Endothelial cell of umbilical vein (primary cell): ENCODE data around the gene KLK2. TPM values are rescaled to one million over a fixed set of nuclear protein-coding genes. Genes with fewer than 3 reads are reported as not detected.

Source experiments
- BruUV-seq: library from RNA; stranded (reverse); fragments of 400-500 nt; replicated peaks from 2 replicates; lab custom pipeline; 2021; lab: Mats Ljungman, UMichigan
- CTCF ChIA-PET: fragments of 300-600, 350-600 bp; sonication (Branson Sonifier 250); formaldehyde crosslinking; loops from one replicate; lab custom pipeline; 2021; ENCODE audit warnings: antibody characterized with exemption, inconsistent platforms; lab: Charles Lee
- POLR2A ChIA-PET: fragments of 300-600, 350-600 bp; sonication (Branson Sonifier 250); formaldehyde crosslinking; loops from one replicate; lab custom pipeline; 2021; ENCODE audit warnings: antibody characterized with exemption, inconsistent platforms; lab: Charles Lee
- DNase-seq: peaks from one replicate; pipeline ENCODE4 v3.0.0-alpha.2; 2011; ENCODE audit warnings: low read depth, low spot score
- FAIRE-seq: peaks from 2 replicates; lab custom pipeline; 2011; peaks lifted over from hg19 to GRCh38; lab: Jason Lieb, UNC
- H2AFZ ChIP-seq: 2 replicates; pipeline ENCODE4 v1.6.0; 2012; ENCODE audit warnings: low read depth, low read length, control low read depth, inconsistent platforms
- H3K27ac ChIP-seq: 2 replicates; pipeline ENCODE4 v1.5.1; 2011; ENCODE audit warnings: low read depth, mild to moderate bottlenecking, control low read depth, low read length, moderate library complexity; ENCODE audit not compliant: insufficient read depth
- H3K27me3 ChIP-seq, 2 experiments: 2 replicates each; pipeline versions ENCODE4 v1.6.0 to v1.6.1; 2011; ENCODE audit warnings: low read length in 2 of 2, mixed read lengths in 1 of 2; ENCODE audit not compliant: control insufficient read depth in 2 of 2, insufficient read depth in 2 of 2
- H3K36me3 ChIP-seq, 2 experiments: 2 replicates in 1 of 2; 3 replicates in 1 of 2; pipeline ENCODE4 v1.5.1; 2011; ENCODE audit warnings: low read length in 2 of 2, mild to moderate bottlenecking in 1 of 2, moderate library complexity in 1 of 2; ENCODE audit not compliant: control insufficient read depth in 2 of 2, insufficient read depth in 2 of 2; ENCODE audit errors: extremely low read depth in 1 of 2
- H3K4me1 ChIP-seq: 3 replicates; pipeline ENCODE4 v1.5.1; 2011; ENCODE audit warnings: mild to moderate bottlenecking, low read length; ENCODE audit not compliant: control insufficient read depth, insufficient read depth; ENCODE audit errors: extremely low read depth
- H3K4me2 ChIP-seq: 2 replicates; pipeline ENCODE4 v1.6.1; 2011; ENCODE audit warnings: low read length, control low read depth, mixed read lengths; ENCODE audit not compliant: insufficient read depth
- H3K4me3 ChIP-seq, 3 experiments: fragments of 200-600 bp in 1 of 3; sonication (generic), shearing (Covaris generic) in 1 of 3; replicated peaks in 1 of 3; 2 replicates each; pipeline ENCODE4 v1.5.1; 2011 to 2016; ENCODE audit warnings: control low read depth in 3 of 3, low read length in 3 of 3, mild to moderate bottlenecking in 2 of 3, inconsistent platforms in 1 of 3, low read depth in 1 of 3, moderate library complexity in 1 of 3; ENCODE audit not compliant: insufficient read depth in 1 of 3
- H3K79me2 ChIP-seq: 2 replicates; pipeline ENCODE4 v1.6.0; 2012; ENCODE audit warnings: low read length, inconsistent platforms; ENCODE audit not compliant: control insufficient read depth, insufficient read depth
- H3K9ac ChIP-seq: replicated peaks from 2 replicates; pipeline ENCODE3; 2011; ENCODE audit warnings: low read length, control low read depth; ENCODE audit not compliant: insufficient read depth; ENCODE audit errors: extremely low read depth
- H3K9me1 ChIP-seq: replicated peaks from 3 replicates; pipeline ENCODE4 v1.6.0; 2011; ENCODE audit warnings: mild to moderate bottlenecking, low read length; ENCODE audit not compliant: control insufficient read depth, insufficient read depth; ENCODE audit errors: extremely low read depth
- H3K9me3 ChIP-seq: replicated peaks from 2 replicates; pipeline ENCODE4 v1.5.1; 2012; ENCODE audit warnings: low read length, inconsistent platforms; ENCODE audit not compliant: control insufficient read depth, insufficient read depth
- H4K20me1 ChIP-seq: replicated peaks from 2 replicates; pipeline ENCODE3; 2011; ENCODE audit warnings: mild to moderate bottlenecking, low read length; ENCODE audit not compliant: control insufficient read depth, insufficient read depth; ENCODE audit errors: extremely low read depth
- EZH2 ChIP-seq: IDR thresholded peaks from 2 replicates; pipeline ENCODE4 v1.6.1; 2012; ENCODE audit warnings: borderline replicate concordance, low read depth, mild to moderate bottlenecking, moderate library complexity, low read length, inconsistent platforms; ENCODE audit not compliant: severe bottlenecking
- FOS ChIP-seq: IDR thresholded peaks from 2 replicates; pipeline ENCODE4 v1.6.1; 2011; ENCODE audit warnings: mild to moderate bottlenecking, low read length, moderate library complexity, borderline replicate concordance; ENCODE audit not compliant: insufficient read depth
- GATA2 ChIP-seq: IDR thresholded peaks from 2 replicates; pipeline ENCODE4 v1.7.0; 2011; ENCODE audit warnings: low read depth, mild to moderate bottlenecking, moderate library complexity, mixed read lengths, low read length; ENCODE audit not compliant: insufficient read length, insufficient read depth
- JUN ChIP-seq: IDR thresholded peaks from 2 replicates; pipeline ENCODE4 v1.6.1; 2011; ENCODE audit warnings: borderline replicate concordance, low read depth; ENCODE audit not compliant: insufficient read length, insufficient read depth
- MYC ChIP-seq: IDR thresholded peaks from one replicate; pipeline ENCODE4 v1.6.1; 2011; ENCODE audit warnings: mild to moderate bottlenecking, low read depth, low read length
- POLR2A ChIP-seq: IDR thresholded peaks from 2 replicates; pipeline ENCODE4 v1.6.1; 2012; ENCODE audit warnings: low read depth, mild to moderate bottlenecking, control low read depth, low read length
- POLR2AphosphoS5 ChIP-seq: IDR thresholded peaks from 2 replicates; pipeline ENCODE4 v1.6.1; 2012; ENCODE audit warnings: low read depth, mild to moderate bottlenecking, control low read depth, low read length, moderate library complexity; ENCODE audit not compliant: insufficient read depth
- dilution Hi-C: fragments of 300-500 bp; cut with MboI; formaldehyde crosslinking; loops from one replicate; pipeline ENCODE4 v1.15.0; 2019; ENCODE audit warnings: low sequenced_read_pairs; ENCODE audit not compliant: extremely low pct_ligation_motif_present
- intact Hi-C: fragments of 100-400 bp; cut with micrococcal nuclease; formaldehyde crosslinking; loops from one replicate; pipeline ENCODE4 v1.10.0; 2022
- polyA plus RNA-seq, 4 experiments: library from polyadenylated mRNA; depleted of rRNA in 3 of 4; stranded (reverse) in 3 of 4; unstranded in 1 of 4; fragments of >200 nt; gene quantifications; 2 replicates each; pipeline versions ENCODE4 v1.2.1 to v1.2.3, GENCODE V29; 2011 to 2012; ENCODE audit warnings: missing spikeins in 1 of 4
- total RNA-seq: library from RNA; stranded (reverse); gene quantifications from 2 replicates; pipeline ENCODE4 v1.2.3, GENCODE V29; 2021
- TF ChIP-seq, protein P1 (sequence below), 2 donors: IDR thresholded peaks; 1 replicate in 1 of 2; 2 replicates in 1 of 2; pipeline ENCODE4 v1.5.1; 2011; ENCODE audit warnings: low read length in 2 of 2, mild to moderate bottlenecking in 2 of 2, moderate library complexity in 2 of 2, control low read depth in 1 of 2, inconsistent platforms in 1 of 2, low read depth in 1 of 2; ENCODE audit not compliant: insufficient read depth in 1 of 2; ENCODE audit errors: extremely low read depth in 1 of 2
- TF ChIP-seq, protein P2 (sequence below): IDR thresholded peaks from 2 replicates; pipeline ENCODE4 v1.6.1; 2011; ENCODE audit not compliant: insufficient read depth, insufficient read length

KLK2 gene
- total and polyA plus RNA-seq, 2 donors (not counting 3 experiments of a cell fraction or from before 2014, with no cell fraction given), result not detected

DNA sequence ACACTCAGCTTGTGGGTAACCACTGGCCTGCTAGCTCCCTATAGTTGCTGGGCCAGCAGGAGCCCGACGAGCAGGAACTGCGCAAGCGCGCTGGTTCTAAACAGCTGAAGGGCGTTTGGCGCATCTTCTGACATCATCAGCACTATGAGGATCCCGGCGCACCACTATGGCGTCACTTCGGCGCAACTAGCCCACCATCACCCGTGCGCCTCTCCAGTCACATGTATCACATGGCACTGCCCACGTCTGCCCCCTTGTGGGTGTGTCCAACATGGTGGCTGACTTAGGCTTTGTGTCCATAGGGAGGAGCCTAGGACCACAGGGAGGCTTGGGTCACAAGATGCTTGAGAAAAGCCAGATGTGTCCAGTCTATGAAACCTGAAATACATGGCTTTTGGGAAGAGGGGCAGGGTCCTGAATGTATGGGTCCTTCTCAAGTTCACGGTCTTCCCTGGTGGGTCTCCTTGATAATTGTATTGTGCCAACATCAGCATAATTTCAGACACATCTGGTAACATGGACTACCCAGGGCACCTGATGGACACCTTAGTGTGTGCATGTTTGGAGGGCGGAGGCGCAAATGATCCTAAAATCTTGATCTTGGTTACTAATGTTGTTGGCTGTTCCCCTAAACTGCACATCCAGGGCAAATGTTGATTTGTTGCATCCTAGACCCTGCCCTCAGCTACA, 20.0 kb downstream of the KLK2 start:
- H2AFZ ChIP-seq, result no peak overlapping the region
- dilution Hi-C loops (no loop called here), intact Hi-C loops (no loop called here)
- no peaks in the 10 kb centered on the region for H4K20me1 ChIP-seq
- no peak overlapping the region for H3K9ac ChIP-seq
- TF ChIP-seq MYC (no peak), JUN (no peak)
- no TSS peak for BruUV-seq
- H3K9me3 ChIP-seq, result no peaks in the 10 kb centered on the region
- H3K4me3 ChIP-seq, result no peak overlapping the region
- POLR2A ChIA-PET, result no interaction called here
- no peak for FAIRE-seq
- H3K79me2 ChIP-seq, result no peaks in the 10 kb centered on the region
- H3K9me1 ChIP-seq, result no peaks in the 10 kb centered on the region
- H3K27ac ChIP-seq, result no peak overlapping the region
- DNase-seq, result no peak
- H3K4me1 ChIP-seq, result no peaks in the 10 kb centered on the region
- no peaks in the 10 kb centered on the region for H3K27me3 ChIP-seq
- CTCF ChIA-PET, result no interaction called here
- no peak overlapping the region for H3K4me2 ChIP-seq
- H3K36me3 ChIP-seq, result no peaks in the 10 kb centered on the region

GRCh38 chr19:50894478-50895356, 21.5 kb downstream of the KLK2 start:
- CTCF ChIA-PET, result interaction anchor here (0.9 to 1.0 kb wide), 2 partner anchors 11 to 27 kb away, joined by 3 to 4 read pairs; no protein-coding TSS in a partner anchor
- Histone ChIP-seq H2AFZ (no peak overlapping the region), H3K4me2 (no peak overlapping the region), H3K27me3 (no peaks in the 10 kb centered on the region), H3K9me3 (no peaks in the 10 kb centered on the region), H3K79me2 (no peaks in the 10 kb centered on the region), H4K20me1 (no peaks in the 10 kb centered on the region), H3K4me1 (no peaks in the 10 kb centered on the region), H3K36me3 (no peaks in the 10 kb centered on the region), H3K9ac (no peak overlapping the region), H3K27ac (no peak overlapping the region), H3K9me1 (no peaks in the 10 kb centered on the region), H3K4me3 (no peak overlapping the region)
- no peak for DNase-seq
- TF ChIP-seq EZH2, result no peak
- TF ChIP-seq POLR2AphosphoS5, result no peak
- no peak for TF ChIP-seq MYC
- TF ChIP-seq FOS, result no peak
- no peak for TF ChIP-seq POLR2A
- no peak for TF ChIP-seq JUN
- TF ChIP-seq, protein P1, sequence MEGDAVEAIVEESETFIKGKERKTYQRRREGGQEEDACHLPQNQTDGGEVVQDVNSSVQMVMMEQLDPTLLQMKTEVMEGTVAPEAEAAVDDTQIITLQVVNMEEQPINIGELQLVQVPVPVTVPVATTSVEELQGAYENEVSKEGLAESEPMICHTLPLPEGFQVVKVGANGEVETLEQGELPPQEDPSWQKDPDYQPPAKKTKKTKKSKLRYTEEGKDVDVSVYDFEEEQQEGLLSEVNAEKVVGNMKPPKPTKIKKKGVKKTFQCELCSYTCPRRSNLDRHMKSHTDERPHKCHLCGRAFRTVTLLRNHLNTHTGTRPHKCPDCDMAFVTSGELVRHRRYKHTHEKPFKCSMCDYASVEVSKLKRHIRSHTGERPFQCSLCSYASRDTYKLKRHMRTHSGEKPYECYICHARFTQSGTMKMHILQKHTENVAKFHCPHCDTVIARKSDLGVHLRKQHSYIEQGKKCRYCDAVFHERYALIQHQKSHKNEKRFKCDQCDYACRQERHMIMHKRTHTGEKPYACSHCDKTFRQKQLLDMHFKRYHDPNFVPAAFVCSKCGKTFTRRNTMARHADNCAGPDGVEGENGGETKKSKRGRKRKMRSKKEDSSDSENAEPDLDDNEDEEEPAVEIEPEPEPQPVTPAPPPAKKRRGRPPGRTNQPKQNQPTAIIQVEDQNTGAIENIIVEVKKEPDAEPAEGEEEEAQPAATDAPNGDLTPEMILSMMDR (IDR thresholded peaks at IDR 0.05; ENCODE audit: extremely low read depth in 1 of 2, insufficient read depth in 1 of 2, low read depth in 1 of 2, low read length in 2 of 2), result no peak
- no peak for TF ChIP-seq GATA2
- TF ChIP-seq, protein P2, sequence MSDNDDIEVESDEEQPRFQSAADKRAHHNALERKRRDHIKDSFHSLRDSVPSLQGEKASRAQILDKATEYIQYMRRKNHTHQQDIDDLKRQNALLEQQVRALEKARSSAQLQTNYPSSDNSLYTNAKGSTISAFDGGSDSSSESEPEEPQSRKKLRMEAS, result no peak
- POLR2A ChIA-PET, result no interaction called here
- FAIRE-seq, result no peak
- no TSS peak for BruUV-seq
- dilution Hi-C loops, result no loop called here
- intact Hi-C loops, result no loop called here
